HEK293T (cell line): ENCODE data around the gene VASH2.

Source experiments
- BHLHE40 ChIP-seq: fragments of 450-650 bp; IDR thresholded peaks from 2 replicates; pipeline ENCODE4 v1.6.1; 2016; ENCODE audit warnings: mild to moderate bottlenecking, moderate library complexity, borderline replicate concordance
- CTBP1 ChIP-seq: fragments of 450-650 bp; IDR thresholded peaks from 2 replicates; pipeline ENCODE4 v1.6.1; 2016; ENCODE audit warnings: borderline replicate concordance
- ELF4 ChIP-seq: fragments of 450-650 bp; IDR thresholded peaks from 2 replicates; pipeline ENCODE4 v1.6.1; 2017; ENCODE audit warnings: antibody characterized with exemption
- FOXK2 ChIP-seq: fragments of 450-650 bp; IDR thresholded peaks from 2 replicates; pipeline ENCODE4 v1.6.1; 2016; ENCODE audit warnings: mild to moderate bottlenecking
- FOXM1 ChIP-seq: fragments of 450-650 bp; IDR thresholded peaks from 2 replicates; pipeline ENCODE4 v1.6.1; 2017; ENCODE audit warnings: mild to moderate bottlenecking, borderline replicate concordance
- HDGF ChIP-seq: fragments of 450-650 bp; IDR thresholded peaks from 2 replicates; pipeline ENCODE4 v1.6.1; 2017; ENCODE audit warnings: antibody characterized with exemption, borderline replicate concordance
- NFRKB ChIP-seq: fragments of 450-650 bp; IDR thresholded peaks from 2 replicates; pipeline ENCODE4 v1.6.1; 2016; ENCODE audit warnings: mild to moderate bottlenecking, moderate library complexity
- SUZ12 ChIP-seq: fragments of 450-650 bp; IDR thresholded peaks from 2 replicates; pipeline ENCODE4 v1.6.1; 2016; ENCODE audit warnings: mild to moderate bottlenecking
- TARDBP ChIP-seq: fragments of 450-650 bp; IDR thresholded peaks from 2 replicates; pipeline ENCODE4 v1.6.1; 2016
- ZNF384 ChIP-seq: fragments of 450-650 bp; IDR thresholded peaks from 2 replicates; pipeline ENCODE4 v1.6.1; 2016

DNA sequence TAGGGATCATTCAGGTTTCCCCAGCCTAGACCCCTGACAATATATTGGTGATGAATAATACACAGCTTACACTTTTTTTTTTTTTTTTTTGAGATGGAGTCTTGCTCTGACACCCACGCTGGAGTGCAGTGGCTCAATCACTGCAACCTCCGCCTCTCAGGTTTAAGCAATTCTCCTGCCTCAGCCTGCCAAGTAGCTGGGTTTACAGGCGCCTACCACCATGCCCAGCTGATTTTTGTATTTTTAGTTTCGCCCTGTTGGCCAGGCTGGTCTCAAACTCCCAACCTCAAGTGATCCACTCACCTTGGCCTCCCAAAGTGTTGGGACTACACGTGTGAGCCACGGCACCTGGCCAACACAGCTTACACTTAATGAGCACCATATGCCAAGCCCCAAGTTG, 7.2 kb downstream of the VASH2 start:
- TF ChIP-seq CTBP1: no peak
- TF ChIP-seq FOXK2: no peak
- no peak for TF ChIP-seq BHLHE40
- TF ChIP-seq SUZ12: no peak
- no peak for TF ChIP-seq FOXM1
- TF ChIP-seq ELF4: no peak
- TF ChIP-seq TARDBP: no peak
- no peak for TF ChIP-seq ZNF384
- no peak for TF ChIP-seq HDGF
- no peak for TF ChIP-seq NFRKB
